Endothelial cell (in vitro differentiated cells): ENCODE data around the gene MIEF2. TPM values are rescaled to one million over a fixed set of nuclear protein-coding genes. Genes with fewer than 3 reads are reported as not detected.

Experiments used
- DNase-seq: peaks from one replicate; pipeline ENCODE4 v3.0.0; 2021; ENCODE audit warnings: low spot score
- H3K27ac Mint-ChIP-seq: one replicate; pipeline ENCODE4 v1.8.0; 2021; ENCODE audit warnings: mixed read lengths, inconsistent platforms; ENCODE audit not compliant: unreplicated experiment
- H3K27me3 Mint-ChIP-seq: one replicate; pipeline ENCODE4 v1.8.0; 2021; ENCODE audit warnings: mild to moderate bottlenecking, moderate library complexity, mixed read lengths, inconsistent platforms; ENCODE audit not compliant: unreplicated experiment
- H3K36me3 Mint-ChIP-seq: one replicate; pipeline ENCODE4 v1.8.0; 2021; ENCODE audit warnings: mild to moderate bottlenecking, low read depth, mixed read lengths, inconsistent platforms; ENCODE audit not compliant: unreplicated experiment
- H3K4me1 Mint-ChIP-seq: one replicate; pipeline ENCODE4 v1.8.0; 2021; ENCODE audit warnings: mild to moderate bottlenecking, mixed read lengths, inconsistent platforms; ENCODE audit not compliant: unreplicated experiment
- H3K4me3 Mint-ChIP-seq: one replicate; pipeline ENCODE4 v1.8.0; 2021; ENCODE audit warnings: mild to moderate bottlenecking, mixed read lengths, inconsistent platforms; ENCODE audit not compliant: unreplicated experiment
- H3K9me3 Mint-ChIP-seq: one replicate; pipeline ENCODE4 v1.8.0; 2021; ENCODE audit warnings: mixed read lengths, inconsistent platforms; ENCODE audit not compliant: unreplicated experiment
- total RNA-seq: library from RNA; stranded (reverse); fragmentation: NEBNext Ultra II Directional; extraction: Animal tissue kit (Norgen Biotek cat#: 25700); gene quantifications from one replicate; pipeline ENCODE4 v1.2.1, GENCODE V29; 2021; ENCODE audit not compliant: unreplicated experiment
- TF ChIP-seq, protein P1 (sequence below): fragments of 200-600 bp; sonication (generic); IDR thresholded peaks from one replicate; pipeline ENCODE4 v1.5.0; 2021; ENCODE audit warnings: antibody characterized with exemption; ENCODE audit not compliant: unreplicated experiment

Gene MIEF2
- total RNA-seq, 1 donor from 2014 or later, result 11.6 TPM

DNA sequence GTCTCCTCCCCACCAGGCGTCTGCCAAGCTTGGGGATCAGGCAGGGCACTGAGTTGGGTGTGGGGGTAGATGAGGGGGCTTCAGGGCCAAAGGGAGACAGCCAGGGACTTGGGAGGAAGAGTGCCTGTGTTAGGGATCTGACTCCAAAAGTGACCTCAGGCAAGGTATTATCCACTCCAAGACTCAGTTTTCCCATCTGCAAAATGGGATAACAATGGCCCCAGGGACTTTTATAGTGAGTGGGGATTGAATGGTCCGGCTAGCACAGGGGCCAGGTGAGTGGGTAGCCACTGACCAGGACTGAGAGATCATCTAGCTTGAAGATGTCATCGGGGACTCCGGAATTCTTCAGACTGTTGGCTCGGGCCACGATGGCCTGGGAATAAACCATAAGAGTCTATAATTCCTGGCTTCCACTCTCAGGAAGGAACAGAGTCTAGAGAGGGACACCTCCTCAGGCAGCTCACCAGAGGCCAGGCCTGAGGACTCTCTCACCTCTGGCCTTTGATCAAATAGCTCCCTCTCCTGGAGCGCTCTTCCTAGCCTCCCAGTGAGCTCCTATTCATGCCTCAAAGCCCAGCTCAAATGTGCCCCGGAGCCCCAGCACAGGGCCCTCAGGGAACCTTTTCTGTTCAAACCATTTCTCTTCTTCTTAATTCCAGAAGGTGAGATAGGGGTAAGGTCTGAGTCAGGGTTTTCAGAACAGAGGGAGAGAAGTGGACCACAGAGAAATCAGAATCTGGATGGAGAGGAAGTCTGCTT is 5.4 kb upstream of the MIEF2 start:
- Mint-ChIP-seq H3K4me3 (peak overlapping the region; percentile 25), H3K36me3 (peaks cover 26% of the 10 kb centered on the region), H3K27me3 (peaks cover 9% of the 10 kb centered on the region), H3K27ac (no peak overlapping the region), H3K4me1 (peaks cover 15% of the 10 kb centered on the region), H3K9me3 (no peaks in the 10 kb centered on the region)
- TF ChIP-seq, protein P1, sequence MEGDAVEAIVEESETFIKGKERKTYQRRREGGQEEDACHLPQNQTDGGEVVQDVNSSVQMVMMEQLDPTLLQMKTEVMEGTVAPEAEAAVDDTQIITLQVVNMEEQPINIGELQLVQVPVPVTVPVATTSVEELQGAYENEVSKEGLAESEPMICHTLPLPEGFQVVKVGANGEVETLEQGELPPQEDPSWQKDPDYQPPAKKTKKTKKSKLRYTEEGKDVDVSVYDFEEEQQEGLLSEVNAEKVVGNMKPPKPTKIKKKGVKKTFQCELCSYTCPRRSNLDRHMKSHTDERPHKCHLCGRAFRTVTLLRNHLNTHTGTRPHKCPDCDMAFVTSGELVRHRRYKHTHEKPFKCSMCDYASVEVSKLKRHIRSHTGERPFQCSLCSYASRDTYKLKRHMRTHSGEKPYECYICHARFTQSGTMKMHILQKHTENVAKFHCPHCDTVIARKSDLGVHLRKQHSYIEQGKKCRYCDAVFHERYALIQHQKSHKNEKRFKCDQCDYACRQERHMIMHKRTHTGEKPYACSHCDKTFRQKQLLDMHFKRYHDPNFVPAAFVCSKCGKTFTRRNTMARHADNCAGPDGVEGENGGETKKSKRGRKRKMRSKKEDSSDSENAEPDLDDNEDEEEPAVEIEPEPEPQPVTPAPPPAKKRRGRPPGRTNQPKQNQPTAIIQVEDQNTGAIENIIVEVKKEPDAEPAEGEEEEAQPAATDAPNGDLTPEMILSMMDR, result no peak
- DNase-seq, result no peak

DNA sequence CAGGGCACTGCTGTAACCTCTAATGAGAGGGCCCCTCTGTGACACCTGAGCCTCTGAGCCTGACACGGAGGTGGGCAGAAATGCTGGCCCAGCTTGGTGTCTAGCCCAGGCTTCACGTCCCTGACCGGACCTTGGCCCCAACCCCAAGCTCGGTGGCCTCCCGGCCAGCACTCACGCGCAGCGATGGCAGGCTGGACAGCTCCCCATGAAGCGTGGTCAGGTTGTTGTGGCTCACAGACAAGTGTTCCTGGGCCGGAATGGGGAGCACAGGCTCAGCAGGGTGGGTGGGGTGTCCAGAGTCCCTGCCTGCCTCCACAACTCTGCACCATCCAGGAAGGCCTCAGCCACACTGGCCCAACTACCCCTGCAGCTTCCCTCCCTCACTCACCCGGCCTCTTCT is 4.1 kb upstream of the MIEF2 start:
- H3K36me3 Mint-ChIP-seq, result peaks cover 16% of the 10 kb centered on the region
- no peak for DNase-seq
- TF ChIP-seq, protein P1, result no peak
- H3K27me3 Mint-ChIP-seq, result peaks cover 8% of the 10 kb centered on the region
- no peak overlapping the region for H3K27ac Mint-ChIP-seq
- H3K4me3 Mint-ChIP-seq, result no peak overlapping the region
- no peaks in the 10 kb centered on the region for H3K9me3 Mint-ChIP-seq
- peaks cover 15% of the 10 kb centered on the region for H3K4me1 Mint-ChIP-seq

DNA sequence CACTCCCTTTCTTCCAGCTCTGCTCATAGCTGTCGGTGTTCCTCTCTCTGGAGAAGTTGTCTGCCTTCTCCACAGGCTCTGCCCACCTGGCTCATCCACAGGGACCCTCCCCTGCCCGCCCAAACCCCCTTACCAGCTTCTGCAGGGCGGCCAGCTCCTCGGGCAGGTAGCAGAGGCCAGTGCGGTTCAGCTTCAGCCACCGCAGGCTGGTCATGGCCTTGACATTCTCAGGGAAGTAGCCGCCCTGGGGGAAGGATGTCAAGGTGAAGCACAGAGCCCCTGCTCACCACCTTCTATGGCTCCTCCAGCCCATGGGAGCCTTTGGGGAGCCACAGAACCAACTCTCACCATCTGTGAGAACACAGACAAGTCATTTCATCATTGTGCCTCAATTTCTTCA is 3.7 kb upstream of the MIEF2 start:
- H3K36me3 Mint-ChIP-seq, result peaks cover 13% of the 10 kb centered on the region
- H3K4me1 Mint-ChIP-seq, result peaks cover 15% of the 10 kb centered on the region
- H3K27ac Mint-ChIP-seq, result no peak overlapping the region
- H3K9me3 Mint-ChIP-seq, result no peaks in the 10 kb centered on the region
- TF ChIP-seq, protein P1, result no peak
- H3K4me3 Mint-ChIP-seq, result peak overlapping the region; percentile 97
- no peak for DNase-seq
- peaks cover 8% of the 10 kb centered on the region for H3K27me3 Mint-ChIP-seq

DNA sequence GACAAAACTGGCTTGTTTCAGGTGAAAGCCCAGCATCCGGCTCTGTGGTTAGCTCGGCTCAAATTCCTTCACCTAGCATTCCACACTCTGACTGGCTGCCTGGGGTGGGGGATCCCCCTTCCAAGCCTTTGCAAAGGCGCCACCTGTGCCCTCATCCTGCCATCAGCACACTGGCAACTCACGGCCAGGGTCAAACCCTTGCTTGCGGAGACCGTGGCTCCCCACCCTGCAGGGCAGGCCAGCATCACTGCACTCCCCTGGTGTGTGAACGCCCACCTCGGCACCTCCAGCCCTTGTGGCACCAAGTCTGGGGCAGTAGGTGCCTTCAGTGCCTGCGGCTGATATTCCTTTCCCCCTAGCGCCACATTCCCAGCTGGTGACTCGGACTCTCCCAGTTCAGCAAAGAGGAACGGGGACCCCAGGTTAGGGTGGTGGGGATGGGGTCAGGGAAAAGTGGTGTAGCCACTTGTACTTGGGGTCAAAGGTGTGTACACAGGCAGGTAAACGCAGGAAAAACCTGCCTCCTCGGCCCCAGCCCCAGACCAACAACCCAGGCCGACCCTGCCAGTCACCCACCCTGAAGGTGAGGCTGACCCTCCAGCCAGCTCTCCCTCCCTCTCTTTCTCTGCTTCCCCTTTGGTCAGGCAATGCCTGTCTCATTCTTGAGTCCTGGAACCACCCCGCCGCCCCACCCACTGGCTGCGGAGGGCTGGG is 3.0 kb upstream of the MIEF2 start:
- Mint-ChIP-seq H3K4me1 (peaks cover 15% of the 10 kb centered on the region), H3K36me3 (peaks cover 11% of the 10 kb centered on the region), H3K9me3 (no peaks in the 10 kb centered on the region), H3K27ac (peak overlapping the region; percentile 89), H3K4me3 (peak overlapping the region; percentile 97), H3K27me3 (peaks cover 8% of the 10 kb centered on the region)
- DNase-seq, result peak; percentile 43
- TF ChIP-seq, protein P1, result no peak

DNA sequence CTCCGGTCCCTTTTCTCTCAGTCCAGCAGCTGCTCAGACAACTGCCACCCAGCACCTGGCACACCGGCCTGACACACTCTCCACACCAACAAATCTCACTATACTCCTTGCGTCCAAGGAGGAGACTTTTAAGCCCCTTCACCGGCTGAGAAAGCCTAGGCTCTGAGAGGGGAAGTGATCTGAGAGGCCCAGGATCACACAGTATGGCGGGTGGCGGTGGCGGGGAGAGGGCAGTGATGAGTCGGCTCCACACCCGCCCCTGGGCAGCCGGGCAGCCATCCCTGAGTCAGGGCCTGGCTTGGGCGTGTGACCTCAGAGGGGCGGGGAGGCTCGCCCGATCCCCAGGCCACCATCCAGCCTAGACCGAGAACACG is 2.5 kb upstream of the MIEF2 start:
- Mint-ChIP-seq H3K4me1 (peaks cover 15% of the 10 kb centered on the region), H3K27me3 (peaks cover 9% of the 10 kb centered on the region), H3K27ac (peak overlapping the region; percentile 89), H3K36me3 (peaks cover 7% of the 10 kb centered on the region), H3K9me3 (no peaks in the 10 kb centered on the region), H3K4me3 (peak overlapping the region; percentile 97)
- peak; percentile 67 for DNase-seq
- TF ChIP-seq, protein P1, result no peak
